Brain microvascular endothelial cell (primary cell): ENCODE data around the gene MAN1C1.
"Not testable (repeated sequence)": the region's sequence is repeated elsewhere in the genome, so short reads cannot be mapped to it uniquely, and the experiment has no call there.

Experiments
- DNase-seq: peaks from one replicate; pipeline ENCODE4 v3.0.0-alpha.2; 2020
- H3K27ac ChIP-seq: fragments of 250-450 bp; sonication (Bioruptor Pico); 2 replicates; pipeline ENCODE4 v1.5.1; 2020; ENCODE audit warnings: mild to moderate bottlenecking, moderate library complexity
- H3K27me3 ChIP-seq: fragments of 250-450 bp; sonication (Bioruptor Pico); replicated peaks from 2 replicates; pipeline ENCODE4 v1.5.1; 2020; ENCODE audit warnings: mild to moderate bottlenecking
- H3K36me3 ChIP-seq: fragments of 250-450 bp; sonication (Bioruptor Pico); replicated peaks from 2 replicates; pipeline ENCODE4 v1.5.1; 2020; ENCODE audit warnings: mild to moderate bottlenecking
- H3K4me3 ChIP-seq: 2 replicates; pipeline ENCODE4 v1.5.1; 2011; ENCODE audit warnings: low read depth, mild to moderate bottlenecking, control low read depth, low read length, moderate library complexity
- CTCF ChIP-seq: IDR thresholded peaks from 2 replicates; pipeline ENCODE4 v1.5.1; 2011; ENCODE audit warnings: low read depth, mild to moderate bottlenecking, moderate library complexity, low read length, control low read depth, inconsistent platforms; ENCODE audit errors: missing control alignments
- in situ Hi-C: cut with HindIII; loops from 2 replicates; pipeline ENCODE4 v1.10.0; 2017; ENCODE audit warnings: low sequenced_read_pairs, low pct_ligation_motif_present

Gene MAN1C1

GRCh38 chr1:25580927-25581326 is 35.7 kb upstream of the MAN1C1 start:
- in situ Hi-C loops: no loop called here
- TF ChIP-seq CTCF: no peak
- Histone ChIP-seq H3K36me3 (no peaks in the 10 kb centered on the region), H3K4me3 (no peak overlapping the region), H3K27me3 (peaks cover 2% of the 10 kb centered on the region), H3K27ac (no peak overlapping the region)
- no peak for DNase-seq

GRCh38 chr1:25581764-25582163 is 34.8 kb upstream of the MAN1C1 start:
- H3K27ac ChIP-seq: no peak overlapping the region
- in situ Hi-C loops: no loop called here
- DNase-seq: no peak
- H3K4me3 ChIP-seq: no peak overlapping the region
- peaks cover 2% of the 10 kb centered on the region for H3K27me3 ChIP-seq
- TF ChIP-seq CTCF: no peak
- no peaks in the 10 kb centered on the region for H3K36me3 ChIP-seq

GRCh38 chr1:25583519-25584370 is 32.8 kb upstream of the MAN1C1 start:
- DNase-seq: no peak
- in situ Hi-C loops: no loop called here
- H3K4me3 ChIP-seq: no peak overlapping the region
- H3K27ac ChIP-seq: no peak overlapping the region
- no peak for TF ChIP-seq CTCF
- H3K27me3 ChIP-seq: peaks cover 2% of the 10 kb centered on the region
- H3K36me3 ChIP-seq: no peaks in the 10 kb centered on the region

- no peak overlapping the region for H3K4me3 ChIP-seq
- no peak for TF ChIP-seq CTCF
- no peak for DNase-seq
- H3K27ac ChIP-seq: no peak overlapping the region
- no peaks in the 10 kb centered on the region for H3K36me3 ChIP-seq
- H3K27me3 ChIP-seq: no peaks in the 10 kb centered on the region
- in situ Hi-C loops: no loop called here
Measured at GRCh38 chr1:25586181-25586588, 30.4 kb upstream of the MAN1C1 start.

- Histone ChIP-seq H3K4me3 (no peak overlapping the region), H3K27ac (no peak overlapping the region), H3K36me3 (no peaks in the 10 kb centered on the region), H3K27me3 (no peaks in the 10 kb centered on the region)
- no peak for DNase-seq
- TF ChIP-seq CTCF: no peak
- in situ Hi-C loops: no loop called here
Measured at GRCh38 chr1:25587290-25587689, 29.3 kb upstream of the MAN1C1 start.

GRCh38 chr1:25588224-25588623 is 28.4 kb upstream of the MAN1C1 start:
- in situ Hi-C loops, H3K27me3 ChIP-seq: not testable (repeated sequence)

GRCh38 chr1:25588786-25589185 is 27.8 kb upstream of the MAN1C1 start:
- in situ Hi-C loops: not testable (repeated sequence)

More at GRCh38 chr1:25588224-25588623, 28.4 kb upstream of the MAN1C1 start:
- not testable (repeated sequence) for H3K4me3 ChIP-seq, H3K36me3 ChIP-seq, H3K27ac ChIP-seq, DNase-seq

More at GRCh38 chr1:25588786-25589185, 27.8 kb upstream of the MAN1C1 start:
- H3K27ac ChIP-seq, H3K36me3 ChIP-seq, H3K27me3 ChIP-seq, DNase-seq, H3K4me3 ChIP-seq: not testable (repeated sequence)
